ENCODE data around the gene USP43.

DNA sequence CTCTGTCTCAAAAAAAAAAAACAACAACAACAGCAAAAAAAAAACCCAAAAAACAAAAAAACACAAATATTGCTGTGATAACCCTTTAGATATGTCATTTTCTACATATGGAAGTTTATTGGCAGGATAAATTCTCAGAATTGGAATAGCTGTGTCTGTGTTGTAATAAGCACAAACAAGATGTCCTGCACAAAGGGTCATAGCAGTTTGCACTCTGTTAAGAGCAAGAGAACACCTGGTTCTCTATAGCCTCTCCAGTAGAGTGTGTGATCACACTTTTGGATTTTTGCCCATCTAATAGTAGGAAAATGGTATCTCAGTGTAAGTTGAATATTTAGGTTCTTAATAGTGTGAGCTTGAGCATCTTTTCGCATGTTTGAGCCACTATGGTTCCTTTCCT, 60.4 kb downstream of the USP43 start:
- TF ChIP-seq EP300 (conservative IDR thresholded peaks at IDR 0.05; ENCODE audit: poor library complexity, severe bottlenecking) (no peak), CTCF (IDR thresholded peaks at IDR 0.05; ENCODE audit: poor library complexity, severe bottlenecking) (no peak), EZH2 (IDR thresholded peaks at IDR 0.05; ENCODE audit: borderline replicate concordance, insufficient read depth, low read length, poor library complexity, severe bottlenecking) (no peak), POLR2AphosphoS5 (IDR thresholded peaks at IDR 0.05) (no peak)
